Esophagus squamous epithelium (tissue), 4 donors: ENCODE results near the gene DLD.

Experiments used
- POLR2A ChIP-seq, 4 donors: fragments of 450-650 bp; IDR thresholded peaks; one replicate each; pipeline ENCODE4 v1.6.1; 2017; ENCODE audit warnings: antibody characterized with exemption in 4 of 4, mild to moderate bottlenecking in 4 of 4, moderate library complexity in 3 of 4
- TF ChIP-seq, protein P1 (sequence below), 6 experiments: fragments of 450-650 bp in 4 of 6; fragments of 200-600 bp in 2 of 6; sonication (generic) in 2 of 6; IDR thresholded peaks; one replicate each; pipeline ENCODE4 v1.5.1; 2016 to 2019; ENCODE audit warnings: antibody characterized with exemption in 6 of 6, mild to moderate bottlenecking in 4 of 6, moderate library complexity in 4 of 6

DNA sequence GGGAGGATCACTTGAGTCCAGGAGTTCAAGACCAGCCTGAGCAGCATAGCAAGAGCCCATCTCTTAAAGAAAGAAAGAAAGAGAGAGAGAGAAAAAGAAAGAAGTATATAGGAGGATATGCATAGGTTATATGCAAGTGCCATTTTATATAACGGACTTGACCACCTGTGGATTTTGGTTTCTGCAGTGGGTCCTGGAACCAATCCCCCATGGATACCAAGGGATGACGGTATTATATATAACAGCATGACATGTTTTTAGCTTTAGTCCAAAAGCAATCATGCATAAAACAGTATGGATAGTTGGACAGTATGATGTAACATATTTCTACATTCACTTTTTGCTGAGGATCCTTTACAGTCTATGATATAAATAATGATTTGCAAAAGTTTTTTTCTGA is 45.3 kb downstream of the DLD start:
- no peak for TF ChIP-seq POLR2A (IDR thresholded peaks at IDR 0.05)
- TF ChIP-seq, protein P1, sequence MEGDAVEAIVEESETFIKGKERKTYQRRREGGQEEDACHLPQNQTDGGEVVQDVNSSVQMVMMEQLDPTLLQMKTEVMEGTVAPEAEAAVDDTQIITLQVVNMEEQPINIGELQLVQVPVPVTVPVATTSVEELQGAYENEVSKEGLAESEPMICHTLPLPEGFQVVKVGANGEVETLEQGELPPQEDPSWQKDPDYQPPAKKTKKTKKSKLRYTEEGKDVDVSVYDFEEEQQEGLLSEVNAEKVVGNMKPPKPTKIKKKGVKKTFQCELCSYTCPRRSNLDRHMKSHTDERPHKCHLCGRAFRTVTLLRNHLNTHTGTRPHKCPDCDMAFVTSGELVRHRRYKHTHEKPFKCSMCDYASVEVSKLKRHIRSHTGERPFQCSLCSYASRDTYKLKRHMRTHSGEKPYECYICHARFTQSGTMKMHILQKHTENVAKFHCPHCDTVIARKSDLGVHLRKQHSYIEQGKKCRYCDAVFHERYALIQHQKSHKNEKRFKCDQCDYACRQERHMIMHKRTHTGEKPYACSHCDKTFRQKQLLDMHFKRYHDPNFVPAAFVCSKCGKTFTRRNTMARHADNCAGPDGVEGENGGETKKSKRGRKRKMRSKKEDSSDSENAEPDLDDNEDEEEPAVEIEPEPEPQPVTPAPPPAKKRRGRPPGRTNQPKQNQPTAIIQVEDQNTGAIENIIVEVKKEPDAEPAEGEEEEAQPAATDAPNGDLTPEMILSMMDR (IDR thresholded peaks at IDR 0.05) = no peak
